ENCODE measurements around the gene SORBS1.

DNA sequence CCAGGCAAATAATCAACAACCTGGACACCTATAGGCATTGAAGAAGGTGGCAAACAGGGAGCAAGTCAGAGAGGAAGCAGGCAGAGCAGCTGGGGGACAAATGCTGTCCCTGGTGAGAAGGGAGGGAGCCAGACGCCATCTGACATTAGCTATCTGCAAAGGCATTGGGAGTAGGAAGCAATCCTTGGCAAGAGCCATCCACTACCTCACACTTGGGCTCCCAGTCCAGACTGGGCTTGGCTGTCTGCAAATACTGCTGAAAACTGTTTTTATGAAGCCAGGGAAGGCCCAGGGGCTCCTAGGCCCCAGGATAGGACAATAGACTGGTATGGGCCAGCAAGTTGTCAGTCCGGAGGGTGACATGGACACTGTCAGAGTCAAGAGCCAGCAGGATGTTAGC is 132.5 kb downstream of the SORBS1 start:
- TF ChIP-seq, protein P1, sequence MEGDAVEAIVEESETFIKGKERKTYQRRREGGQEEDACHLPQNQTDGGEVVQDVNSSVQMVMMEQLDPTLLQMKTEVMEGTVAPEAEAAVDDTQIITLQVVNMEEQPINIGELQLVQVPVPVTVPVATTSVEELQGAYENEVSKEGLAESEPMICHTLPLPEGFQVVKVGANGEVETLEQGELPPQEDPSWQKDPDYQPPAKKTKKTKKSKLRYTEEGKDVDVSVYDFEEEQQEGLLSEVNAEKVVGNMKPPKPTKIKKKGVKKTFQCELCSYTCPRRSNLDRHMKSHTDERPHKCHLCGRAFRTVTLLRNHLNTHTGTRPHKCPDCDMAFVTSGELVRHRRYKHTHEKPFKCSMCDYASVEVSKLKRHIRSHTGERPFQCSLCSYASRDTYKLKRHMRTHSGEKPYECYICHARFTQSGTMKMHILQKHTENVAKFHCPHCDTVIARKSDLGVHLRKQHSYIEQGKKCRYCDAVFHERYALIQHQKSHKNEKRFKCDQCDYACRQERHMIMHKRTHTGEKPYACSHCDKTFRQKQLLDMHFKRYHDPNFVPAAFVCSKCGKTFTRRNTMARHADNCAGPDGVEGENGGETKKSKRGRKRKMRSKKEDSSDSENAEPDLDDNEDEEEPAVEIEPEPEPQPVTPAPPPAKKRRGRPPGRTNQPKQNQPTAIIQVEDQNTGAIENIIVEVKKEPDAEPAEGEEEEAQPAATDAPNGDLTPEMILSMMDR (IDR thresholded peaks at IDR 0.05), result no peak
- TF ChIP-seq POLR2A (IDR thresholded peaks at IDR 0.05), result no peak
